ENCODE data around the gene HELLS. TPM values are rescaled to one million over a fixed set of nuclear protein-coding genes. Genes with fewer than 3 reads are reported as not detected.

HELLS gene
- total RNA-seq, 3 donors from 2014 or later = 6.4 to 33.2 (median 11.6) TPM

- ATAC-seq = no peak
- no peak for TF ChIP-seq CTCF (IDR thresholded peaks at IDR 0.05)
- H3K4me1 ChIP-seq (ENCODE audit: low read depth) = no peaks in the 10 kb centered on the region
- peaks cover 19% of the 10 kb centered on the region for H3K9me3 ChIP-seq
- H3K36me3 ChIP-seq (ENCODE audit: low read depth) = no peaks in the 10 kb centered on the region
- no peak overlapping the region for H3K4me3 ChIP-seq
- intact Hi-C loops (cut with DNase I, micrococcal nuclease) = no loop called here
- DNase-seq = no peak
These were observed 95.9 kb downstream of the HELLS start for GRCh38 chr10:94641480-94641879.

GRCh38 chr10:94644352-94644751, 98.8 kb downstream of the HELLS start:
- ATAC-seq (peak; percentile 22), DNase-seq (no peak)
- Histone ChIP-seq H3K4me3 (no peak overlapping the region), H3K36me3 (ENCODE audit: low read depth) (no peaks in the 10 kb centered on the region), H3K9me3 (no peaks in the 10 kb centered on the region), H3K4me1 (ENCODE audit: low read depth) (no peaks in the 10 kb centered on the region)
- no peak for TF ChIP-seq CTCF (IDR thresholded peaks at IDR 0.05)
- intact Hi-C loops (cut with DNase I, micrococcal nuclease) = no loop called here

- TF ChIP-seq CTCF (IDR thresholded peaks at IDR 0.05) = no peak
- Histone ChIP-seq H3K9me3 (no peaks in the 10 kb centered on the region), H3K36me3 (ENCODE audit: low read depth) (no peaks in the 10 kb centered on the region), H3K4me1 (ENCODE audit: low read depth) (no peaks in the 10 kb centered on the region), H3K4me3 (no peak overlapping the region)
- intact Hi-C loops (cut with DNase I, micrococcal nuclease) = no loop called here
- no peak for DNase-seq
- no peak for ATAC-seq
These were observed 99.7 kb downstream of the HELLS start for GRCh38 chr10:94645285-94645684.

Other genes starting within 250 kb of the HELLS start
- gene NOC3L, start 182.8 kb upstream of the HELLS start, total RNA-seq = 10 to 100 TPM in 2 of 3 donors, 1 to 10 TPM in 1; 7.4 to 11.9 (median 10.2) TPM
- 10 to 100 TPM; 13.6 to 20.2 (median 18.5) TPM for gene TBC1D12, start 143.2 kb upstream of the HELLS start, total RNA-seq
- gene CYP2C18, start 137.9 kb downstream of the HELLS start, total RNA-seq = 10 to 100 TPM in 1 of 3 donors, 1 to 10 TPM in 2; 5.2 to 15.0 (median 6.5) TPM
- gene CYP2C19, start 216.9 kb downstream of the HELLS start, total RNA-seq = 1 to 10 TPM in 2 of 3 donors, under 1 TPM in 1; 0.65 to 2.0 (median 1.5) TPM